GM10266 (cell line): ENCODE measurements around the gene TBC1D24.

Experiments
- DNase-seq: peaks from one replicate; pipeline ENCODE4 v3.0.0; 2012; ENCODE audit errors: extremely low spot score
- TF ChIP-seq, protein P1 (sequence below): IDR thresholded peaks from 2 replicates; pipeline ENCODE4 v1.5.1; 2012; ENCODE audit warnings: mild to moderate bottlenecking, low read depth; ENCODE audit not compliant: control insufficient read depth, insufficient read depth; ENCODE audit errors: missing control alignments

TBC1D24 gene

DNA sequence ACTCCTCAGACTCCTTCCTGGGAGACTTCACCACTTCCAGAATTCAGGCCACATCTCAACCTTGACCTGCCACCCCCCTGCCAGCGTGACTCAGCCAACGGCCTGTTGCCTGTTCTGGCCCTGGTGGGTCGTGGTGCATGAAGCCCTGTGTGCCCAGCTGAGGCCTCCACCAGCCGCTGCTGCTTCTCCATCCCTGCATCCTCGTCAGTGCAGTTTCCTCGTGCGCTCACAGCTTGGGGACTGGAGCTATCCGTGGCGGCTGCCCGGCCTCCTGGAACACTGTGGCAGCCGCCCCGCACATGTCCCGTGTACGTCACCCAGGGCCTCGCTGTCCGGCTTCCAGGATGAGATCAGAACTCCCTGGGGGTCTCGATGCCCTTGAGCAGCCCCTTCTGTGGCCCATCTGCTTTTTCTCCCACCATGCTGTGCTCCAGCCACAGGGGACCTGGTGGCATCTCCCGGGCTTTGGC, 23.0 kb upstream of the TBC1D24 start:
- TF ChIP-seq, protein P1, sequence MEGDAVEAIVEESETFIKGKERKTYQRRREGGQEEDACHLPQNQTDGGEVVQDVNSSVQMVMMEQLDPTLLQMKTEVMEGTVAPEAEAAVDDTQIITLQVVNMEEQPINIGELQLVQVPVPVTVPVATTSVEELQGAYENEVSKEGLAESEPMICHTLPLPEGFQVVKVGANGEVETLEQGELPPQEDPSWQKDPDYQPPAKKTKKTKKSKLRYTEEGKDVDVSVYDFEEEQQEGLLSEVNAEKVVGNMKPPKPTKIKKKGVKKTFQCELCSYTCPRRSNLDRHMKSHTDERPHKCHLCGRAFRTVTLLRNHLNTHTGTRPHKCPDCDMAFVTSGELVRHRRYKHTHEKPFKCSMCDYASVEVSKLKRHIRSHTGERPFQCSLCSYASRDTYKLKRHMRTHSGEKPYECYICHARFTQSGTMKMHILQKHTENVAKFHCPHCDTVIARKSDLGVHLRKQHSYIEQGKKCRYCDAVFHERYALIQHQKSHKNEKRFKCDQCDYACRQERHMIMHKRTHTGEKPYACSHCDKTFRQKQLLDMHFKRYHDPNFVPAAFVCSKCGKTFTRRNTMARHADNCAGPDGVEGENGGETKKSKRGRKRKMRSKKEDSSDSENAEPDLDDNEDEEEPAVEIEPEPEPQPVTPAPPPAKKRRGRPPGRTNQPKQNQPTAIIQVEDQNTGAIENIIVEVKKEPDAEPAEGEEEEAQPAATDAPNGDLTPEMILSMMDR: no peak
- DNase-seq: no peak

DNA sequence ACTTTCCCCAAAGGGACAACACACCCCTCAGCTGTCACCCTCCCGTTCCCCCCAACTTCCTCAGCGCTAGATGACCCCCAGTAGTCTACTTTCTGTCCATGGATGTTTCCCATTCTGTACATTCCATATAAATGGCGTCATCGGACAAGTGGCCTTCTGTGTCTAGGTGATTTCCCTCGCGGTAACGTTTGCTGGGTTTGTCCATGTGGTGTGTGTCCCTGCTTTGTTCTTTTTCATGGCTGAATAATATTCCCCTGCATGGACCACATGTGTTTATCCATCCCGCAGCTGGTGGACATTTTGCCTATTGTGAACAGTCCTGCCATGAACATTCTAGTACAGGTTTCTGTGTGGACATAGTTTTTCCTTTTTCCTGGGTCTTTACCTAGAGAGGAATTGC, 22.3 kb upstream of the TBC1D24 start:
- TF ChIP-seq, protein P1: no peak
- no peak for DNase-seq

DNA sequence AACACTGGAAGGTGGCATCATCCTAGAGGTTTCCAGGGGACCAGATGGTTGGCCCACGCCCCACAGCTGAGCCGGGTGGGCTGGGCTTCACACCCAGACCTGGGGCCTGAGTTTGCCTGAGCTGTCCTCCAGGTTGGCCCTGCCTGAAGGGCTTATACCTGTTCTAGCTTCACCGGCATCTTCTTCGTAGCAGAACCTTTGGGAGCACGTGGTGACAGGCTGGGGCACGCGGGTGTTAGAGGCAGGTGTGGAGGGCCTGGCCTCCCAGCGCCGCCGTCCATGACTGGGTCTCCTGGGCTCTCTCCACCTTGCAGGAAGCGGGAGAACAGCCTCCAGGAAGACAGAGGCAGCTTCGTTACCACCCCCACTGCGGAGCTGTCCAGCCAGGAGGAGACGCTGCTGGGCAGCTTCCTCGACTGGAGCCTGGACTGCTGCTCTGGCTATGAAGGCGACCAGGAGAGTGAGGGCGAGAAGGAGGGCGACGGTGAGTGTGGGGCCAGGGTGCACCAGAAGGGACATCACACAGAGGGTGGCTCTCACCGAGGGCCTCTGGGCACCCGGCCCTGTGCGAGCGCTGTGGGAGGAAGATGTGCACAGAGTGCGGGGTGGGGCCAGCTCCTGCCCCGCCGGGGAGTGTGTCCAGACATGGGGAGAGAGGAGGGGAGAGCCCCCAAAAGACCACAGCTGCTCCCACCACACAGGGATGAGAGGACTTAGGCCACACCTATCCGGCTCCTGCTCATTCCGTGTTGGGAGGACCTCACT, 19.7 kb upstream of the TBC1D24 start:
- no peak for DNase-seq
- TF ChIP-seq, protein P1: no peak

DNA sequence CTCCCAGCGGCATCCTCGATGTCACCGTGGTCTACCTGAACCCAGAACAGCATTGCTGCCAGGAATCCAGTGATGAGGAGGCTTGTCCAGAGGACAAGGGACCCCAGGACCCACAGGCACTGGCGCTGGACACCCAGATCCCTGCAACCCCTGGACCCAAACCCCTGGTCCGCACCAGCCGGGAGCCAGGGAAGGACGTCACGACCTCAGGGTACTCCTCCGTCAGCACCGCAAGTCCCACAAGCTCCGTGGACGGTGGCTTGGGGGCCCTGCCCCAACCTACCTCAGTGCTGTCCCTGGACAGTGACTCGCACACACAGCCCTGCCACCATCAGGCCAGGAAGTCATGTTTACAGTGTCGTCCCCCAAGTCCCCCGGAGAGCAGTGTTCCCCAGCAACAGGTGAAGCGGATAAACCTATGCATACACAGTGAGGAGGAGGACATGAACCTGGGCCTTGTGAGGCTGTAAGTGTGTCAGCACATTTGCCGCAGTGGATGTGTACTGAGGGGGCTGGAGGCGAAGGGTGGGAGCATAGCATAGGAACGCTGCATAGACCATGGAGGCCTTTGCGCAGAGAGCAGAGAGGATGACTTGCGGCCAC, 18.3 kb upstream of the TBC1D24 start:
- TF ChIP-seq, protein P1: no peak
- no peak for DNase-seq

DNA sequence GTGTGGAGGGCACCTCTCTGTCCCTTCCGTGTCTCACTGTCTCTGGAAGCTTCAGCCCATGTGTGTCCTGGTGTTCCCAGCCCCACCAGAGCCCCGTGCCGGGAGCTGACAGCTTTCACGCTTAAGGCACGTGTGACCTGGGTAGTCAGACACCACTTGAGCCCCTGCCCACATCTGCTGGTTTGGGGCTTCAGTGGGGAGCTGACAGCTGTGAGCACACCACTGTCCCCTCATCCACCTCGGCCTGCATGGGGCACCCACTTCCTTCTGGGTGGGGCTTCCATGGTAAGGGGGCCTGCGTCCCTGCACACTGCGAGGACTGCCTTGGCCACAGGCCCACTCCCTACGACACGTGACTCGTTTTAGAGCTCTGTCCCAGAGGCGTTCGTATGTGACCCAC, 17.7 kb upstream of the TBC1D24 start:
- TF ChIP-seq, protein P1: no peak
- DNase-seq: no peak

DNA sequence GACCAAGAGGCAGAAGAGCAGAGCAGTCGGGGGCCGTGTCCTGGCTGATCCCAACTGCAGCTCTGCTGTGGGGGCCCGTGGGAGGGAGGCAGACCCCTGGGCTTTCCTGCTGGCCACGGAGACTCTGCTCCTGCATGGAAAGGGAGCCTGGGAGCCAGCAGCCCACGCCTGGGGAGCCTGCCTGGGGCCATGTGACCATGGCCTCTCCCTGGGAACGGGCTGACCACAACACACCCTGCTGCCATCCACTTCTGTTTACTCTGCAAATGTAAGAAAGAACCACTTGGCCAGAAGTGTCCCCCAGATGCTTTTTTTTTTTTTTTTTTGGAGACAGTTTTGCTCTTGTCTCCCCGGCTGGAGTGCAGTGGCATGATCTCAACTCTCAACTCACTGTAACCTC, 17.0 kb upstream of the TBC1D24 start:
- no peak for DNase-seq

More for the DNA sequence above, 17.0 kb upstream of the TBC1D24 start:
- TF ChIP-seq, protein P1: no peak
